Trophoblast cell (in vitro differentiated cells and primary cell): Measurements from ENCODE around the gene PLA2G15.

Experiments
- DNase-seq, 2 donors: peaks; one replicate each; pipeline ENCODE4 v3.0.0-alpha.2; 2016
- H2AFZ ChIP-seq: 2 replicates; pipeline ENCODE4 v1.6.1; 2013; ENCODE audit warnings: low read length, moderate library complexity, mild to moderate bottlenecking; ENCODE audit not compliant: insufficient read depth, poor library complexity
- H2AK5ac ChIP-seq: 2 replicates; pipeline ENCODE4 v1.6.1; 2013; ENCODE audit warnings: mild to moderate bottlenecking, low read length
- H2BK120ac ChIP-seq: 2 replicates; pipeline ENCODE4 v1.6.1; 2013; ENCODE audit warnings: low read length, mild to moderate bottlenecking, moderate library complexity; ENCODE audit not compliant: insufficient read depth, poor library complexity
- H2BK12ac ChIP-seq: 2 replicates; pipeline ENCODE4 v1.6.1; 2013; ENCODE audit warnings: mild to moderate bottlenecking, low read length, moderate library complexity
- H2BK5ac ChIP-seq: 2 replicates; pipeline ENCODE4 v1.6.1; 2013; ENCODE audit warnings: low read length, low read depth, moderate library complexity, mild to moderate bottlenecking; ENCODE audit not compliant: poor library complexity
- H3K14ac ChIP-seq: 2 replicates; pipeline ENCODE4 v1.6.1; 2013; ENCODE audit warnings: mild to moderate bottlenecking, low read length
- H3K18ac ChIP-seq: 2 replicates; pipeline ENCODE4 v1.6.1; 2013; ENCODE audit warnings: mild to moderate bottlenecking, low read length
- H3K23ac ChIP-seq: 2 replicates; pipeline ENCODE4 v1.6.1; 2013; ENCODE audit warnings: low read length
- H3K27ac ChIP-seq: 2 replicates; pipeline ENCODE4 v1.5.1; 2013; ENCODE audit warnings: low read depth, mild to moderate bottlenecking, inconsistent platforms, low read length, moderate library complexity
- H3K27me3 ChIP-seq: 2 replicates; pipeline ENCODE4 v1.6.1; 2013; ENCODE audit warnings: inconsistent platforms, mild to moderate bottlenecking, low read length, moderate library complexity; ENCODE audit not compliant: insufficient read depth
- H3K36me3 ChIP-seq, 2 experiments: 1 replicate in 1 of 2; 2 replicates in 1 of 2; pipeline ENCODE4 v1.6.1; 2013; ENCODE audit warnings: low read length in 2 of 2, mild to moderate bottlenecking in 2 of 2, moderate library complexity in 1 of 2; ENCODE audit not compliant: insufficient read depth in 2 of 2, control insufficient read depth in 1 of 2
- H3K4ac ChIP-seq: 2 replicates; pipeline ENCODE4 v1.6.1; 2013; ENCODE audit warnings: low read depth, mild to moderate bottlenecking, low read length, moderate library complexity
- H3K4me1 ChIP-seq, 2 experiments: 1 replicate in 1 of 2; 2 replicates in 1 of 2; pipeline ENCODE4 v1.6.1; 2013; ENCODE audit warnings: low read length in 2 of 2, mild to moderate bottlenecking in 2 of 2, moderate library complexity in 1 of 2; ENCODE audit not compliant: insufficient read depth in 2 of 2, control insufficient read depth in 1 of 2
- H3K4me2 ChIP-seq: 2 replicates; pipeline ENCODE4 v1.6.1; 2013; ENCODE audit warnings: inconsistent platforms, mild to moderate bottlenecking, low read length, moderate library complexity
- H3K4me3 ChIP-seq: 2 replicates; pipeline ENCODE4 v1.5.1; 2013; ENCODE audit warnings: mild to moderate bottlenecking, low read depth, low read length, inconsistent platforms
- H3K79me1 ChIP-seq: one replicate; pipeline ENCODE4 v1.6.1; 2013; ENCODE audit warnings: low read length
- H3K79me2 ChIP-seq: 2 replicates; pipeline ENCODE4 v1.6.1; 2013; ENCODE audit warnings: low read length, mild to moderate bottlenecking; ENCODE audit not compliant: control insufficient read depth, insufficient read depth, poor library complexity
- H3K9ac ChIP-seq: 2 replicates; pipeline ENCODE4 v1.6.1; 2013; ENCODE audit warnings: mild to moderate bottlenecking, low read length
- H3K9me3 ChIP-seq: 2 replicates; pipeline ENCODE4 v1.6.1; 2013; ENCODE audit warnings: low read depth, mild to moderate bottlenecking, control low read depth, inconsistent platforms, low read length; ENCODE audit not compliant: insufficient read depth
- H4K12ac ChIP-seq: 2 replicates; pipeline ENCODE4 v1.6.1; 2013; ENCODE audit warnings: low read depth, mild to moderate bottlenecking, low read length, moderate library complexity
- H4K8ac ChIP-seq: 2 replicates; pipeline ENCODE4 v1.6.1; 2013; ENCODE audit warnings: low read depth, mild to moderate bottlenecking, low read length, moderate library complexity
- H4K91ac ChIP-seq: one replicate; pipeline ENCODE4 v1.6.1; 2013; ENCODE audit warnings: low read depth, mild to moderate bottlenecking, low read length, moderate library complexity
- WGBS: extraction: QIAGEN DNeasy Blood & Tissue Kit; methylation state at CpG from one replicate; pipeline ENCODE4 v1.1.7; 2013; ENCODE audit warnings: missing lambda C conversion rate; ENCODE audit not compliant: insufficient read length, insufficient coverage; ENCODE audit errors: extremely low coverage; 5-methylcytosine and 5-hydroxymethylcytosine counted together

Gene PLA2G15

DNA sequence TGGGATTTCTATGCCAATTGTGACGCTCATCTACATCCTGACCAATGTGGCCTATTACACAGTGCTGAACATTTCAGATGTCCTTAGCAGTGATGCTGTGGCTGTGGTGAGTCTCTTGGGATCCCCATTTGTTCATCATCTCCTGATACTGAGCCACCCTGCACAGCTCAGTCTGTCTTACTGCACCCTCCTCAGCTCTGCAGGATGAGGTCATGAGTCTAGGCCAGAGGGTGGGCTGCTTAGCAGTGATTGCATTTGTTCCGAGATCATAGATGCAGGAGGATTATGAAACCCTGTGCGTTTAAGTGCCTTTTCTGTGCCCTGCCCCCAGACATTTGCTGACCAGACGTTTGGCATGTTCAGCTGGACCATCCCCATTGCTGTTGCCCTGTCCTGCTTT is 46.1 kb downstream of the PLA2G15 start:
- no peak overlapping the region for H3K27ac ChIP-seq

DNA sequence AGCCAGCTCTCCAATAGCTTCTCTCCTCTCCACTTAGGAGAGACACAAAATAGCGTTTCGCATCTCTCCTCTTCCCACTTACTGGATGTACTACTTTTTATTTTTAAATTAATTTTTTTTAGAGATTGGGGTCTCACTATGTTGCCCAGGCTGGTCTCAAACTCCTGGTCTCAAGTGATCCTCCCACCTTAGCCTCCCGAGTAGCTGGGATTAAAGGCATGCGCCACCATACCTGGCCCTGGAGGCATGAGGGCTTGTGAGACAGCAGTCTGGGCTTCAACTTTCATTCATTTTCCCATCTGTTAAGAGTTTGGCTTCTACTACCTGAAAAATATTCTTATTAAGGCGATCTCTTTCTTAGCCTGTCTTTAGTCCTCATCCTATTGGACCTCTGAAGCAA is 47.3 kb downstream of the PLA2G15 start:
- H2BK12ac ChIP-seq, result no peak overlapping the region
- H2AFZ ChIP-seq, result no peak overlapping the region
- no peaks in the 10 kb centered on the region for H3K27me3 ChIP-seq
- peaks cover 1% of the 10 kb centered on the region for H3K9me3 ChIP-seq
- H3K4ac ChIP-seq, result no peak overlapping the region
- no CpG with 5 or more reads among the region's 5 CpGs for WGBS
- no peak overlapping the region for H3K18ac ChIP-seq
- no peak overlapping the region for H4K8ac ChIP-seq
- H3K14ac ChIP-seq, result no peak overlapping the region
- H3K36me3 ChIP-seq, result peaks cover 50 to 68% of the 10 kb centered on the region in 2 experiments
- no peak overlapping the region for H3K4me2 ChIP-seq
- no peak overlapping the region for H2AK5ac ChIP-seq
- no peak overlapping the region for H3K4me3 ChIP-seq
- H3K4me1 ChIP-seq, result peaks cover 3 to 4% of the 10 kb centered on the region in 2 experiments
- no peak overlapping the region for H2BK120ac ChIP-seq
- H3K23ac ChIP-seq, result no peak overlapping the region
- H4K91ac ChIP-seq, result no peak overlapping the region
- H3K27ac ChIP-seq, result no peak overlapping the region
- peak; percentile 74 to 79 for DNase-seq
- no peak overlapping the region for H4K12ac ChIP-seq
- H3K79me2 ChIP-seq, result no peaks in the 10 kb centered on the region
- H3K9ac ChIP-seq, result no peak overlapping the region
- no peaks in the 10 kb centered on the region for H3K79me1 ChIP-seq
- H2BK5ac ChIP-seq, result no peak overlapping the region

More for the DNA sequence above, 46.1 kb downstream of the PLA2G15 start:
- H3K14ac ChIP-seq, result no peak overlapping the region
- H2BK5ac ChIP-seq, result no peak overlapping the region
- no peak overlapping the region for H4K12ac ChIP-seq
- no peaks in the 10 kb centered on the region for H3K27me3 ChIP-seq
- H3K9ac ChIP-seq, result no peak overlapping the region
- H2BK12ac ChIP-seq, result no peak overlapping the region
- H4K91ac ChIP-seq, result no peak overlapping the region
- H3K79me2 ChIP-seq, result no peaks in the 10 kb centered on the region
- H3K79me1 ChIP-seq, result no peaks in the 10 kb centered on the region
- no peak overlapping the region for H2AK5ac ChIP-seq
- no CpG with 5 or more reads among the region's 4 CpGs for WGBS
- H3K4me2 ChIP-seq, result no peak overlapping the region
- no peak overlapping the region for H3K23ac ChIP-seq
- H3K4me1 ChIP-seq, result peaks cover 5 to 6% of the 10 kb centered on the region in 2 experiments
- no peak overlapping the region for H2BK120ac ChIP-seq
- no peak overlapping the region for H2AFZ ChIP-seq
- H4K8ac ChIP-seq, result no peak overlapping the region
- DNase-seq, result peak in 1 of 2 donors; percentile 44
- H3K9me3 ChIP-seq, result peaks cover 1% of the 10 kb centered on the region
- H3K18ac ChIP-seq, result no peak overlapping the region
- H3K4me3 ChIP-seq, result no peak overlapping the region
- no peak overlapping the region for H3K4ac ChIP-seq
- H3K36me3 ChIP-seq, result peaks cover 42 to 63% of the 10 kb centered on the region in 2 experiments

GRCh38 chr16:68296291-68296690 is 51.1 kb downstream of the PLA2G15 start:
- Histone ChIP-seq H3K27ac (no peak overlapping the region), H4K8ac (no peak overlapping the region), H3K79me1 (no peaks in the 10 kb centered on the region), H4K91ac (no peak overlapping the region), H3K4me1 (no peaks in the 10 kb centered on the region), H3K23ac (no peak overlapping the region), H3K4ac (no peak overlapping the region), H3K79me2 (no peaks in the 10 kb centered on the region), H3K9me3 (peaks cover 1% of the 10 kb centered on the region), H3K4me2 (no peak overlapping the region), H3K36me3 (peaks cover 47 to 72% of the 10 kb centered on the region in 2 experiments), H2AFZ (no peak overlapping the region), H2BK5ac (no peak overlapping the region), H2AK5ac (no peak overlapping the region), H3K27me3 (no peaks in the 10 kb centered on the region), H2BK12ac (no peak overlapping the region), H3K9ac (no peak overlapping the region), H2BK120ac (no peak overlapping the region), H3K14ac (no peak overlapping the region), H4K12ac (no peak overlapping the region), H3K4me3 (no peak overlapping the region), H3K18ac (no peak overlapping the region)
- DNase-seq, result no peak
- no CpG with 5 or more reads among the region's 12 CpGs for WGBS

DNA sequence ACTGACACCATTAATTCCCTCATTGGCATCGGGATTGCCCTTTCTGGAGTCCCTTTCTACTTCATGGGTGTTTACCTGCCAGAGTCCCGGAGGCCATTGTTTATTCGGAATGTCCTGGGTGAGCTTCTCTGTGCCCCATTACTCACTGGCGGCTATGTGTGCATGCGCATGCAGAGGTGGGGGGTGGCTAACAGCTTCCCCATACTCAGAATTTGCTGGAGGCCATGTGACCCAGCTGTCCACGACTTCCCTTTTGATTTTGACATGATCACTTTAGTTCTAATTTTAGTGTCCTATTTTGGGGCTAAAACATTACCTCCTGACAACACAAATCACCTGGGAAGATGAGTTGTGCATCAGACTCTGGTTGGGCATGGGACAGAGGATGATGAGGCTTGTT is 51.5 kb downstream of the PLA2G15 start:
- no peak overlapping the region for H3K18ac ChIP-seq
- no peaks in the 10 kb centered on the region for H3K79me1 ChIP-seq
- no peak overlapping the region for H2BK120ac ChIP-seq
- peaks cover 45 to 68% of the 10 kb centered on the region in 2 experiments for H3K36me3 ChIP-seq
- no peak overlapping the region for H4K12ac ChIP-seq
- H3K79me2 ChIP-seq, result no peaks in the 10 kb centered on the region
- H3K4me2 ChIP-seq, result no peak overlapping the region
- H3K4me1 ChIP-seq, result no peaks in the 10 kb centered on the region
- H3K27ac ChIP-seq, result no peak overlapping the region
- no peak overlapping the region for H2AFZ ChIP-seq
- H3K4me3 ChIP-seq, result no peak overlapping the region
- no peaks in the 10 kb centered on the region for H3K27me3 ChIP-seq
- H2BK12ac ChIP-seq, result no peak overlapping the region
- H3K23ac ChIP-seq, result no peak overlapping the region
- no peak overlapping the region for H3K9ac ChIP-seq
- no peak overlapping the region for H4K91ac ChIP-seq
- H2AK5ac ChIP-seq, result no peak overlapping the region
- H3K4ac ChIP-seq, result no peak overlapping the region
- no CpG with 5 or more reads among the region's 6 CpGs for WGBS
- H3K14ac ChIP-seq, result no peak overlapping the region
- H4K8ac ChIP-seq, result no peak overlapping the region
- DNase-seq, result no peak
- H3K9me3 ChIP-seq, result peaks cover 1% of the 10 kb centered on the region
- no peak overlapping the region for H2BK5ac ChIP-seq
